ELR (cell line): ENCODE data around the gene IL5RA.
A peak's percentile ranks its signal among the peaks of the same experiment; 100 is the strongest.

Experiments used
- DNase-seq: peaks from one replicate; pipeline ENCODE4 v3.0.0-alpha.2; 2015; ENCODE audit warnings: low read depth

The IL5RA gene

GRCh38 chr3:3110299-3110630 is at the start of gene IL5RA:
IL5RA (minus strand) TSS chr3:3110374; CDS start chr3:3104984, 5,390 bp downstream.
- DNase-seq = no peak

GRCh38 chr3:3157484-3157883 is 47.3 kb upstream of the IL5RA start:
- DNase-seq = no peak

GRCh38 chr3:3154879-3155610 is 44.9 kb upstream of the IL5RA start:
- no peak for DNase-seq

- DNase-seq = no peak
These were observed 41.3 kb upstream of the IL5RA start for GRCh38 chr3:3151513-3151912.

GRCh38 chr3:3149560-3149959 is 39.4 kb upstream of the IL5RA start:
- DNase-seq = no peak

- no peak for DNase-seq
These were observed 35.7 kb upstream of the IL5RA start for GRCh38 chr3:3145831-3146230.

- no peak for DNase-seq
These were observed 31.8 kb upstream of the IL5RA start for GRCh38 chr3:3141939-3142338.

GRCh38 chr3:3137526-3137925 is 27.4 kb upstream of the IL5RA start:
- DNase-seq = no peak

- DNase-seq = no peak
These were observed 24.7 kb upstream of the IL5RA start for GRCh38 chr3:3134750-3135448.

- DNase-seq = no peak
These were observed 23.3 kb upstream of the IL5RA start for GRCh38 chr3:3133500-3133899.

- DNase-seq = no peak
These were observed 19.4 kb upstream of the IL5RA start for GRCh38 chr3:3129579-3129978.

GRCh38 chr3:3127432-3128010 is 17.3 kb upstream of the IL5RA start:
- DNase-seq = peak; percentile 30

- DNase-seq = peak; percentile 93
These were observed 16.6 kb upstream of the IL5RA start, which contains the start of gene TRNT1 for GRCh38 chr3:3126477-3127431. TRNT1 (plus strand) TSS chr3:3126940; CDS start chr3:3129041, 2,101 bp downstream.

- no peak for DNase-seq
These were observed 15.8 kb upstream of the IL5RA start for GRCh38 chr3:3125977-3126376.

- DNase-seq = no peak
These were observed 9.2 kb upstream of the IL5RA start for GRCh38 chr3:3119393-3119851.

GRCh38 chr3:3117651-3118050 is 7.5 kb upstream of the IL5RA start:
- no peak for DNase-seq

- no peak for DNase-seq
These were observed 3.0 kb upstream of the IL5RA start for GRCh38 chr3:3113042-3113709.

GRCh38 chr3:3110749-3111361 is 681 bp upstream of the IL5RA start:
- no peak for DNase-seq

- DNase-seq = no peak
These were observed 521 bp downstream of the IL5RA start for GRCh38 chr3:3109407-3110298.

GRCh38 chr3:3107858-3108257 is 2.3 kb downstream of the IL5RA start:
- no peak for DNase-seq
